HG03439 (cell line): ENCODE measurements around the gene MAOB.
"Not testable (repeated sequence)": the region's sequence is repeated elsewhere in the genome, so short reads cannot be mapped to it uniquely, and the experiment has no call there.

Source experiments
- ATAC-seq: cut with Tn5 transposase; IDR thresholded peaks from one replicate; pipeline ENCODE4 v1.9.1; 2021; ENCODE audit warnings: mild to moderate bottlenecking, moderate library complexity; ENCODE audit not compliant: unreplicated experiment

Gene MAOB

DNA sequence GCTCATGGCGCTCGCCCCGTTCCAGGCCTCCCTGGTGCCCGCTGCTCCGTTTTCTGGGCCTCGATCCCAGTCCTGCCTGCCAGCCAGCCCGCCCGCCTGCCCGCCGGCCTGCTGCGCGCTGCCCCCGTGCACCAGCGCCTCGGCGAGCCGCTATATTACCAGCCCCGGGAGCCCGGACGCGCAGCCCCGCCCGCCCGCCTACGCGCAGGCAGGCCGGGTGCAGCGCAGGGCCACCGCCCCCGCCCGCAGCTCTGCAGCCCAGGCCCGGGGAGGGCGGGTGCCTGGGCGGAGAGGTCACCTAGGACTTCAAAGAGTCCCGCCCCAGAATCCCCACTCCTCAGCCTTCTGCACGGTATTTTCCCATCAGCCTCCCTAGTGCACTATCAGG, at the start of gene MAOB:
Gene MAOB (minus strand): TSS at position 157 of the 388 bp plus-strand sequence. CDS start 151 bp downstream, at position 6.
- no peak for ATAC-seq

DNA sequence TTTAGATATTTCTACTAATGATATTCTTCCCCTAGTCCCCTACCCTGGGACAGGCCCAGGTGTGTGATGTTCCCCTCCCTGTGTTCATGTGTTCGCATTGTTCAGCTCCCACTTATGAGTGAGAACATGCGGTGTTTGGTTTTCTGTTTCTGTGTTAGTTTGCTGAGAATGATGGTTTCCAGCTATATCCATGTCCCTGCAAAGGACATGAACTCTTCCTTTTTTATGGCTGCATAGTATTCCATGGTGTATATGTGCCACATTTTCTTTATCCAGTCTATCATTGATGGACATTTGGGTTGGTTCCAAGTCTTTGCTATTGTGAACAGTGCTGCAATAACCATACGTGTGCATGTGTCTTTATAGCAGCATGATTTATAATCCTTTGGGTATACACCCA, 39.8 kb upstream of the MAOB start:
- not testable (repeated sequence) for ATAC-seq

DNA sequence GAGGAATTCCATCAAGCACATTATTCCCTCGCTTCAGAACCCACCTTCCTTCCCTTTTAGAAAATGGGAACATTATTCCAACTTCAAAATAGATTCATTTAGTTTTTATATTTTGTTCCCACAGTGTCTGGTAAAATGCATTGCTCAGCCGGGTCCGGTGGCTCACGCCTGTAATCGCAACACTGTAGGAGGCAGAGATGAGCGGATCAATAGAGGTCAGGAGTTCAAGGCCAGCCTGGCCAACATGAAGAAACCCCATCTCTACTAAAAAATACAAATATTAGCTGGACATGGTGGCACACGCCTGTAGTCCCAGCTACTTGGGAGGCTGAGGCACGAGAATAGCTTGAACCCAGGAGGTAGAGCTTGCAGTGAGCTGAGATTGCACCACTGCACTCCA, 28.5 kb upstream of the MAOB start:
- ATAC-seq: not testable (repeated sequence)

GRCh38 chrX:43910012-43910411, 27.8 kb upstream of the MAOB start:
- no peak for ATAC-seq

DNA sequence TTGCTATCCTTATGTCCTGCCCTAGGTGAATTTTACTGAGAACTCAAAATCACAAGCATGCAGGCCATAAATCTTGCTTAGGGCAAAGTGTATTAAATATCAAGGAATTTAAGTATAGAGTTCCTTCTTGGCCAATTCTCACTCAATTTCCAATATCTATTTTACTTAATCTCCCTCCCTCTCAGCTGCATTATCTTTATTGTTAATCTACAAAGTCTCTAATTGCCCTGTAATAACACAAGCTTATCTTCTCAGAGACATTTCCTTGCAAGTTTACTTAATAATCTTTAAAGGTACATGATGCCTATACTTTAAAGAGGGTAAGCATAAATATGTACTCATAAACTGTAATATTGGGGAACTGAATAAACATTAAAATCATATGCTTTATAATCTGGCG, 26.9 kb upstream of the MAOB start:
- no peak for ATAC-seq

DNA sequence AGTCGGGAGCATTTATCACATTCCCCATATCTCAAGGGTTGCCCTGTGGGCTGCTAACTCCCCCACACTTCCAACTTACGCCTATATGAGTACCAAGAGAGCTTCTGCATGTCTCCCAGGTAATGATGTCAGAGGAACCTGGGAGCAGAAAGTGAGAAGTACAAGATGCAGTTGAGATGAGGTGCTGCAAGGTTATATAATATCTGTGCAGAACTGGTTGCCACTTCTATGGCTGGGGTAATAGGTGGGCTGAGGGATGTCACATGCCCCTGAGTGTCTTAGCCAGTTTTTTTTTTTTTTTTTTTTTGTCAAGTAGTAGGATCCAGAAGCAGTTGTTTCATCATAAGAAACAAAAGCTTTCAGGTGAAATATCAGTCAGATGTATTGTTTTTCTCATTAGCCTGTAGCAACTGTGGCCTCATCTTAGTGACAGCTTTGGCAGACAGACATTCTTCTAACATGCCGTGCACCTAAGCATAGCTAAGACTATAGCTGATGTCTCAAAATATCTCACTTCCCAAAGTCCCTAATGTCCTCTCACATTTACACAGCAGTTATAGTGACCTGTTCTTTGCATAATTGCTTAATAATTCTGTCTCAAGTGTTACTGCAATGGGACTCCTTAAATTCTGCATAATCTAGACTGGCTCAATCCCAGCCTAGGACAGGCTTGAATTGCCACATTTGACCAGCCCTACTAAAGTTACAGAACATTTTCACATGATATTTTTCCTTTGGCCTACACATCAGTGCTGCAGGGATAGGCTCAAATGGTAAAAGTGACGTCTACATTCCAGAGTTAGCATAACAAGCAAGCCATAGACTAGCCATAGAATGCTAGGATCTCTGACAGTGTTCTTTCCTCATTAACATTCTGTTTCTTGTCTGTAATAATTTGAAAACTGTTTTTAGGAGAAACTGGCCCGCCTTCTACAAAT, 17.9 kb upstream of the MAOB start:
- no peak for ATAC-seq

- ATAC-seq: no peak
These were observed 16.3 kb upstream of the MAOB start for GRCh38 chrX:43898406-43899035.

DNA sequence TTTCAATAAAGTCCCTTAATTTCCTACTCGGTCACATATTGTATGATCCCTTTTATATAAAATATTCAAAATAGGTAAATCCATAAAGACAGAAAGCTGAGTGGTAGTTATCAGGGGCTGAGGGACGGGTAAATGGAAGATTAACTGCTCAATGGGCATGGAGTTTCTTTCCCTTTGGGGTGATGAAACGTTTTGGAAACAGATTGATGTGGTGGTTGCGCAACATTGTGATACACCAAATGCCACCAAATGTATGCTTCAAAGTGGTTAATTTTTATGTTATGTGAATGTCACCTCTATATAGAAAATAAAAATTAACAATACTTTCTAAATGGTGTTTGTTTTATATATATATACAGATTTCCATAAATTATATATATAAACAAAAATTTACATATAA, 15.0 kb upstream of the MAOB start:
- ATAC-seq: no peak

GRCh38 chrX:43892336-43892870, 10.2 kb upstream of the MAOB start:
- ATAC-seq: no peak

DNA sequence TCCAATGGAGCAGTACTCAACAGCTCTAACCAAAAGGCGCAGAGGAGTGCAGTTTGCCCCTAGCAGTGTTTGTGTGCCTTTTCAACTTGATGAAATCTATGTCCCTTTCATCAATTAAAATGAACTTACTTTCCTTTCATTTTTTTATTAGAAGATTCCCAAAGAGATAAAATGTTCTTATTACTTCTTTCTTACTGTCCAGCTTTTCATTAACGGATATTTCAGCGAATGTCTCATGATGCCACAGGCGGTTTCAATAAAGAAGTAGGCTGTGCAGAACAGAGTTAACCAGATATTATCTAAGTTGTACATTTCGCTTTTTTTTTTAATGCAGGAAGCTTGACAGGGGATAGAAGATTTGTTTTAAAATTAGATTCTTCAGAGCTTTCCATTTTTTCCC, 3.4 kb upstream of the MAOB start:
- no peak for ATAC-seq

DNA sequence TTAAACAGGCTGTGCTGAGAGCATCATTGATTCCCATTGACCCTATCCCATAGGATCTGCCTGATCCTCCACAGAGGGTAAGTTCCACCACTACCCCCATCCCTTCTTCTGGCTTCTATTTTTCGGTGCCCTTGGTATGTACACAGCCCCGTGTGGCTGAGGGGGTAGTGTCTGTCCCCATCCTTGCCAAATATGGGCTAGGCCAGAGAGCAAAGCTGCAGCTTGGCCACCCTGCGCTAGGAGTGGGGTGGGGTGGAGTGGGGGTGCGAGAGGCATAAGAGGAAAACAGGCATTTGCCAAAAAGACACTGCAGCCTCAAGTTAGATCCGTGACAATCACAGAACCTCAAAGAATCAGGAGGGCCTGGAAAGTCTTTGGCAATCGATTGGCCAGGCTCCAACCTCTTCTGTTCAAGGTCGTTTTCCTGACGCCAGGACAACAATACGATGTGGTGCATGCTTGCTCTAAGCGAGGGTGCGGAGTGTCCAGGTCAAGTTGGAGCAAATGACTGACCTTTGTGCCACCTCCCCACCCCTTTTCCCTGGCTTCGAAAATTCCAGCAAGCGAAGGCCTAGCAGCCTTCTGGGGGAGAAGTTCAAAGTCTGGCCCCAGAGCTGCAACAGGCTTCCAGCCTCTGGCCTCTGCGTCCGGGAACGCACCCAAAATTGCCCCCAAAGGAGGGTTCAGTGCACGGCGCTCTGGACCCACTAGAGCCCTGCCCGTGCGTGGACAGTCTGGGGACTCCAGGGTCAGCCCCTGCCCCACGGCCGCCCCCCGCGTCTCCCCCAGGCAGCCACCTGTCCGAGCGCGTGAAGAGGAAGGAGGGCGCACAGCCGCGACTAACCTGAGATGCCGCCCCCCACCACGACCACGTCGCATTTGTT, 598 bp downstream of the MAOB start:
- no peak for ATAC-seq

DNA sequence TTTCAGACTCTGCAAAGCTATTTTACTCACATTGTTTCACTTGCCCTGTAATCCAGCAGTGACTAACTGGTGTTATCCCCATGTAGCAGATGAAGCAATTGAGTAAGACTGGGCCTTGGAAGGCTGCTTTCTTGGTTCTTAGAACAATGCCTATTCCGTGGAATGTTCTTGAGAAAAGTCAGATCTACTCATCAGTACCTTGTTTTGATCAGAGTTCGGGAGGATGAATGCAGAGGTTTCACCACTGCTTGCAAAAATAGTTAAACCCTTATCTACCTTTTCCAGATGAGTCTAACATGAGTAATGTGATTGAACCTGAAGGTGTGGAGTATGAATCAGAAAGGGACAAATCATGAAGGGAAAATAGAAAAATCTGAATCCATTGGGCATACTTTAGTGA, 1.8 kb downstream of the MAOB start:
- no peak for ATAC-seq

- no peak for ATAC-seq
These were observed 3.2 kb downstream of the MAOB start for GRCh38 chrX:43878906-43879526.

- ATAC-seq: no peak
These were observed 5.6 kb downstream of the MAOB start for GRCh38 chrX:43876680-43877079.

- ATAC-seq: no peak
These were observed 11.4 kb downstream of the MAOB start for GRCh38 chrX:43870758-43871419.

DNA sequence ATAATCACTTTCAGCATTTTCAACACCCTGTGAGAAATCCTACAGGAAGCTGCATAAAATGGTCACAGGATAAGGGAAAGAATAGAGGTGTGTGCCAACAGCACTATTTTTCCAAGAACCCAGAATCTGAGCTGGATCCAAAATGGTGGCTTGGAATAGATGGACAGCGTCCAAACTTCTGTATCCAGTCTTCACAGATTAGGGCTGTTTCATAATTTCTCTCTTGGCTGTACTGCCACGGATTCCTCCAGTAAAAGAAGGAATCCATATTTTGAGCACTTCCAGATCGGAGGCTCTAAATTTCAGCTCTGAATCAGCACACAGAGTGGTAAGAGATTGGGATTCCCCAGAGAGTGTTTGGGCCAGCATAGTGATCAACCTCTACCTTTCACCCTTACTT, 12.2 kb downstream of the MAOB start:
- no peak for ATAC-seq

DNA sequence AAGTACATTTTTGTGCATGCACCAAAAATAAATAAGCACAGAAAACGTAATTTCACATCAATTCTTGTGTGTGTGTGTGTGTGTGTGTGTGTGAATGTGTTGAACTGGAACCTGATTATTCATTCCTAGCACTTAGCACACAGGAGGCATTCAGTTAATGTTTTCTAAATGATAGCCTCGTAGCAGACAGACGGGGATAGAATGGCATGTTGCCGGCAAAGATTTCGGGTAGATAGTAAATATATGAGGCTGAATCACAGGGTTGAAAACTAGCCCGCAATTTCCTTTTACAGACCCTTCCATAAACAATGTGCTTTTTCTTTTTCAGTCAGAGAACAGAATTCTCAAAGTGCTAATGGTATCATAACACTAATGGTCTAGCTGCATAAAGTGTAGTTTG, 13.5 kb downstream of the MAOB start:
- ATAC-seq: no peak

- ATAC-seq: no peak
These were observed 15.8 kb downstream of the MAOB start for GRCh38 chrX:43866423-43866822.

DNA sequence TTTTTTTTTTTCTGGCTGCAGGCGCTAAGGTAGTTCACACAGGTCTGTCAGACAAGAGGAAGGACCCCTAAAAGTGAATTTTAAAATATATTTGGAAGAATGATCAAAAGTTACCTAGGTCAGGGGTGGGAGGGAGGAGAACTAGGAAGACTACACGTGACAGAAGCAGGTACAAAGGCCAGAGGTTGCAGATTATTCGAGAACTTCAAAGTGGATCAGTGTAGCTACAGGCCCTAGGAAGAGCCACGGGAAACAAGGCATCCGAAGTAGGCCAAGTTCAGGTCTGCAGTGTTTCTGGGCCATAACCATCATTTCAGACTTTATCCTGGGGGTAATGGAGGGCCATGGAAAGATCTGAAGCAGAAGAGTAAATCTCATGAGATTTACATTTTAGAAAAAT, 16.5 kb downstream of the MAOB start:
- no peak for ATAC-seq

GRCh38 chrX:43862434-43862833, 19.8 kb downstream of the MAOB start:
- no peak for ATAC-seq
